ENCODE results near the gene GFRA1.

Gene GFRA1

GRCh38 chr10:116240157-116240950 lies 32.7 kb downstream of the GFRA1 start:
- no peak for DNase-seq

GRCh38 chr10:116239229-116239628 lies 33.8 kb downstream of the GFRA1 start:
- DNase-seq = no peak

GRCh38 chr10:116237970-116238369 lies 35.0 kb downstream of the GFRA1 start:
- DNase-seq = no peak

GRCh38 chr10:116237260-116237659 lies 35.7 kb downstream of the GFRA1 start:
- no peak for DNase-seq

GRCh38 chr10:116233230-116233629 lies 39.8 kb downstream of the GFRA1 start:
- no peak for DNase-seq

GRCh38 chr10:116232613-116233012 lies 40.4 kb downstream of the GFRA1 start:
- no peak for DNase-seq

GRCh38 chr10:116226766-116227165 lies 46.2 kb downstream of the GFRA1 start:
- no peak for DNase-seq

- DNase-seq = no peak
Measured at GRCh38 chr10:116226053-116226452, 47.0 kb downstream of the GFRA1 start.

- DNase-seq = no peak
Measured at GRCh38 chr10:116223289-116223688, 49.7 kb downstream of the GFRA1 start.

GRCh38 chr10:116221053-116221452 lies 52.0 kb downstream of the GFRA1 start:
- DNase-seq = no peak

GRCh38 chr10:116216676-116217075 lies 56.3 kb downstream of the GFRA1 start:
- no peak for DNase-seq

GRCh38 chr10:116215651-116216050 lies 57.4 kb downstream of the GFRA1 start:
- DNase-seq = no peak

- DNase-seq = no peak
Measured at GRCh38 chr10:116211682-116212081, 61.3 kb downstream of the GFRA1 start.

GRCh38 chr10:116210588-116211346 lies 62.2 kb downstream of the GFRA1 start:
- no peak for DNase-seq

- no peak for DNase-seq
Measured at GRCh38 chr10:116209781-116210180, 63.2 kb downstream of the GFRA1 start.

GRCh38 chr10:116208956-116209567 lies 63.9 kb downstream of the GFRA1 start:
- DNase-seq = no peak

GRCh38 chr10:116207690-116208089 lies 65.3 kb downstream of the GFRA1 start:
- DNase-seq = no peak

GRCh38 chr10:116203661-116204060 lies 69.3 kb downstream of the GFRA1 start:
- DNase-seq = no peak

GRCh38 chr10:116201670-116202430 lies 71.2 kb downstream of the GFRA1 start:
- no peak for DNase-seq

- DNase-seq = no peak
Measured at GRCh38 chr10:116201011-116201410, 72.0 kb downstream of the GFRA1 start.

- DNase-seq = no peak
Measured at GRCh38 chr10:116198676-116199035, 74.3 kb downstream of the GFRA1 start.

GRCh38 chr10:116197946-116198675 lies 74.9 kb downstream of the GFRA1 start:
- no peak for DNase-seq
